WERI-Rb-1 (cell line): ENCODE data around the gene PCDHGC4.

ENCODE experiments used
- DNase-seq: peaks from one replicate; pipeline ENCODE4 v3.0.0-alpha.2; 2020
- H3K27ac ChIP-seq: fragments of 250-450 bp; sonication (Bioruptor Pico); 2 replicates; pipeline ENCODE4 v1.5.1; 2020; ENCODE audit warnings: mild to moderate bottlenecking, moderate library complexity
- H3K27me3 ChIP-seq: fragments of 250-450 bp; sonication (Bioruptor Pico); 2 replicates; pipeline ENCODE4 v1.5.1; 2021; ENCODE audit warnings: mild to moderate bottlenecking, low read depth, moderate library complexity; ENCODE audit not compliant: insufficient read depth, severe bottlenecking
- H3K36me3 ChIP-seq: fragments of 250-450 bp; sonication (Bioruptor Pico); 2 replicates; pipeline ENCODE4 v1.5.1; 2020; ENCODE audit warnings: mild to moderate bottlenecking, moderate library complexity
- H3K4me3 ChIP-seq: 2 replicates; pipeline ENCODE4 v1.5.1; 2011; ENCODE audit warnings: low read depth, mild to moderate bottlenecking, control low read depth, low read length
- H3K9me3 ChIP-seq: fragments of 250-450 bp; sonication (Bioruptor Pico); 2 replicates; pipeline ENCODE4 v1.5.1; 2021; ENCODE audit warnings: mild to moderate bottlenecking, moderate library complexity; ENCODE audit not compliant: severe bottlenecking
- CTCF ChIP-seq: IDR thresholded peaks from 2 replicates; pipeline ENCODE4 v1.5.1; 2011; ENCODE audit warnings: low read depth, mild to moderate bottlenecking, control low read depth, inconsistent platforms, low read length

PCDHGC4 gene

GRCh38 chr5:141524604-141525597 is 40.1 kb downstream of the PCDHGC4 start:
- TF ChIP-seq CTCF = peak; percentile 99
- Histone ChIP-seq H3K36me3 (peaks cover 80% of the 10 kb centered on the region), H3K9me3 (peaks cover 2% of the 10 kb centered on the region), H3K27ac (peak overlapping the region; percentile 18; the same call in 1 of the 2 replicates), H3K27me3 (no peaks in the 10 kb centered on the region), H3K4me3 (no peak overlapping the region)
- peak; percentile 85 for DNase-seq

- DNase-seq = no peak
- no peak overlapping the region for H3K4me3 ChIP-seq
Measured at GRCh38 chr5:141525653-141526052, 40.8 kb downstream of the PCDHGC4 start.

GRCh38 chr5:141527426-141527825 is 42.6 kb downstream of the PCDHGC4 start:
- DNase-seq = no peak
- no peak overlapping the region for H3K4me3 ChIP-seq
- no peak for TF ChIP-seq CTCF
- peaks cover 67% of the 10 kb centered on the region for H3K36me3 ChIP-seq
- no peaks in the 10 kb centered on the region for H3K27me3 ChIP-seq
- H3K27ac ChIP-seq = no peak overlapping the region
- H3K9me3 ChIP-seq = peaks cover 2% of the 10 kb centered on the region

More at GRCh38 chr5:141525653-141526052, 40.8 kb downstream of the PCDHGC4 start:
- Histone ChIP-seq H3K27me3 (no peaks in the 10 kb centered on the region), H3K36me3 (peaks cover 72% of the 10 kb centered on the region), H3K27ac (no peak overlapping the region), H3K9me3 (peaks cover 2% of the 10 kb centered on the region)
- no peak for TF ChIP-seq CTCF

- Histone ChIP-seq H3K27ac (no peak overlapping the region), H3K9me3 (no peaks in the 10 kb centered on the region), H3K36me3 (peaks cover 70% of the 10 kb centered on the region), H3K4me3 (no peak overlapping the region), H3K27me3 (no peaks in the 10 kb centered on the region)
- TF ChIP-seq CTCF = no peak
- DNase-seq = no peak
Measured at GRCh38 chr5:141528291-141528984, 43.6 kb downstream of the PCDHGC4 start.

- no peak for DNase-seq
- no peaks in the 10 kb centered on the region for H3K9me3 ChIP-seq
- peaks cover 68% of the 10 kb centered on the region for H3K36me3 ChIP-seq
- H3K4me3 ChIP-seq = no peak overlapping the region
- no peak overlapping the region for H3K27ac ChIP-seq
- no peaks in the 10 kb centered on the region for H3K27me3 ChIP-seq
- no peak for TF ChIP-seq CTCF
Measured at GRCh38 chr5:141529002-141529401, 44.2 kb downstream of the PCDHGC4 start.
